ENCODE measurements around the gene MAST4.

DNA sequence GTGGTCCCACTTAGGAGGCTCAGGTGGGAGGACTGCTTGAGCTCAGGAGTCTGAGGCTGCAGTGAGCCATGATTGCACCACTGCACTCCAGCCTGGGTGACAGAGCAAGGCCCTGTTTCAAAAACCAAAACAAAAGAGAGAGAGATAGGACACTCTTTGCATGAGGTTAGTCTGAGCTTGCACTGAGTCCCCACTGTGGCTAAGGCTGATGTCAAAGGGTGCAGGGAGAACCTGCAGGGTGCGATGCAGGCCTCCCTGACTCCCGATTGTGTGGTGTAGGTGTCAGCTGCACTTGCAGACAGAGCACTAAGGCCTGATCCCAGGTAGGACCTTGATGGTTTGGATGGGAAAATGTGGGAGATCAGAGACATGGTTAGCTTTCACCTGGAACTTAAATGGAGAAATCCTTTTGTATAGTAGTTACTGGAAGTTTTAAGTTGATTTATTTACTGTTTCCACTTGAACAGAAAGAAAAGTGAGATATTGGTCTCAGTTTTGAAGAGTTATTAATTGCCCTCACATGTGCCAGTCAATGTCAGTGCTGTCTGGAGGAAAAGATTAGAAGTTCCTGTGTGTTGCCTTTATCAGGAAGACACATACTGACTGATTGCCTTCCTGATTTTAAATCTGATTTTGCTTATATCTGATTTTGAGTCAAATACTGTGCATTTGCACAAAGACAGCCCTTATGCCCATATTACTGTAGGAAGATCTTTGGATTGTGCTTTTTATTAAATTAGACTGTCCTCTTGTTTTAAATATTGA lies 260.0 kb downstream of the MAST4 start:
- no peak for TF ChIP-seq CTCF (conservative IDR thresholded peaks at IDR 0.05 in 1 of 2, IDR thresholded peaks at IDR 0.05 in 1 of 2; ENCODE audit: low read depth in 1 of 2, low read length in 2 of 2)
- TF ChIP-seq EZH2 (IDR thresholded peaks at IDR 0.05; ENCODE audit: low read length, missing control alignments), result no peak

Measured in fibroblast of lung (primary cell).